Measurements from ENCODE around the gene RBPJ.

DNA sequence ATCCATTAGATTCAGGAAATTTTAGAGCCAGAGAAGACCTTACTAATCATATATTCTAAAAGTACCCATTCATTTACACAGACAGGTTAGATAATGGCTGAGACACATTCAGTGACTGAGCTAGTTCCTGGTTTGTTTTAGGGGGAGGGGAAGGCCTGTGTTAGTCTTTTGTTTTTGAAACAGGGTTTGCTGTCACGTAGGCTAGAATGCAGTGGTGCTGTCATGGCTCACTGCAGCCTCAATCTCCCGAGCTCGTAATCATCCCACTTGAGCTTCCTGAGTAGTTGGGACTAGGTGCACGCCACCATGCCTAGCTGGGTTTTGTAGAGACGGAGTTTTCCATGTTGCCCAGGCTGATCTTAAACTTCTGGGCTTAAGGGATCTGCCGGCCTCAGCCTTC is 10.1 kb downstream of the RBPJ start:
- TF ChIP-seq, protein P1, sequence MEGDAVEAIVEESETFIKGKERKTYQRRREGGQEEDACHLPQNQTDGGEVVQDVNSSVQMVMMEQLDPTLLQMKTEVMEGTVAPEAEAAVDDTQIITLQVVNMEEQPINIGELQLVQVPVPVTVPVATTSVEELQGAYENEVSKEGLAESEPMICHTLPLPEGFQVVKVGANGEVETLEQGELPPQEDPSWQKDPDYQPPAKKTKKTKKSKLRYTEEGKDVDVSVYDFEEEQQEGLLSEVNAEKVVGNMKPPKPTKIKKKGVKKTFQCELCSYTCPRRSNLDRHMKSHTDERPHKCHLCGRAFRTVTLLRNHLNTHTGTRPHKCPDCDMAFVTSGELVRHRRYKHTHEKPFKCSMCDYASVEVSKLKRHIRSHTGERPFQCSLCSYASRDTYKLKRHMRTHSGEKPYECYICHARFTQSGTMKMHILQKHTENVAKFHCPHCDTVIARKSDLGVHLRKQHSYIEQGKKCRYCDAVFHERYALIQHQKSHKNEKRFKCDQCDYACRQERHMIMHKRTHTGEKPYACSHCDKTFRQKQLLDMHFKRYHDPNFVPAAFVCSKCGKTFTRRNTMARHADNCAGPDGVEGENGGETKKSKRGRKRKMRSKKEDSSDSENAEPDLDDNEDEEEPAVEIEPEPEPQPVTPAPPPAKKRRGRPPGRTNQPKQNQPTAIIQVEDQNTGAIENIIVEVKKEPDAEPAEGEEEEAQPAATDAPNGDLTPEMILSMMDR (IDR thresholded peaks at IDR 0.05), result no peak
- no peak for TF ChIP-seq POLR2A (IDR thresholded peaks at IDR 0.05)
